ENCODE data around the gene CDK14. TPM values are rescaled to one million over a fixed set of nuclear protein-coding genes. Genes with fewer than 3 reads are reported as not detected.

Gene CDK14
- total RNA-seq, 1 donor from 2014 or later: 52.3 TPM

GRCh38 chr7:91239772-91240171 lies 643.7 kb downstream of the CDK14 start:
- Histone ChIP-seq H3K4me1 (no peaks in the 10 kb centered on the region), H3K9ac (no peak overlapping the region), H3K36me3 (no peaks in the 10 kb centered on the region), H2AFZ (replicated peaks) (no peak overlapping the region), H3K27ac (no peak overlapping the region), H3K4me3 (no peak overlapping the region), H3K27me3 (no peaks in the 10 kb centered on the region), H4K20me1 (ENCODE audit: low read depth) (no peaks in the 10 kb centered on the region), H3F3A (ENCODE audit: low read depth) (no peaks in the 10 kb centered on the region), H3K79me2 (ENCODE audit: low read depth) (no peaks in the 10 kb centered on the region), H3K9me3 (ENCODE audit: low read depth) (no peaks in the 10 kb centered on the region), H3K4me2 (no peak overlapping the region)
- Mint-ChIP-seq H3K4me3 (no peak overlapping the region), H3K36me3 (no peaks in the 10 kb centered on the region), H3K27me3 (ENCODE audit: insufficient read depth, low read depth) (peaks cover 2% of the 10 kb centered on the region), H3K9me3 (no peaks in the 10 kb centered on the region), H3K27ac (no peak overlapping the region), H3K4me1 (peaks cover 25% of the 10 kb centered on the region)
- no peak for TF ChIP-seq EZH2 (IDR thresholded peaks at IDR 0.05)
- no peak for TF ChIP-seq EZH2phosphoT487 (IDR thresholded peaks at IDR 0.05)
- TF ChIP-seq CTCF (IDR thresholded peaks at IDR 0.05): no peak
- no peak for DNase-seq (ENCODE audit: low spot score)

GRCh38 chr7:91240376-91240941 lies 644.3 kb downstream of the CDK14 start:
- Histone ChIP-seq H3K4me1 (no peaks in the 10 kb centered on the region), H3K9me3 (ENCODE audit: low read depth) (no peaks in the 10 kb centered on the region), H4K20me1 (ENCODE audit: low read depth) (no peaks in the 10 kb centered on the region), H3K27ac (no peak overlapping the region), H3K36me3 (no peaks in the 10 kb centered on the region), H3K27me3 (no peaks in the 10 kb centered on the region), H3K4me3 (no peak overlapping the region), H3K79me2 (ENCODE audit: low read depth) (no peaks in the 10 kb centered on the region), H3F3A (ENCODE audit: low read depth) (no peaks in the 10 kb centered on the region), H2AFZ (replicated peaks) (no peak overlapping the region), H3K9ac (no peak overlapping the region), H3K4me2 (no peak overlapping the region)
- Mint-ChIP-seq H3K27ac (no peak overlapping the region), H3K36me3 (no peaks in the 10 kb centered on the region), H3K9me3 (no peaks in the 10 kb centered on the region), H3K4me1 (peaks cover 25% of the 10 kb centered on the region), H3K4me3 (no peak overlapping the region), H3K27me3 (ENCODE audit: insufficient read depth, low read depth) (peaks cover 2% of the 10 kb centered on the region)
- TF ChIP-seq CTCF (IDR thresholded peaks at IDR 0.05) (no peak), EZH2phosphoT487 (IDR thresholded peaks at IDR 0.05) (no peak), EZH2 (IDR thresholded peaks at IDR 0.05) (no peak)
- DNase-seq (ENCODE audit: low spot score): no peak

GRCh38 chr7:91242097-91242844 lies 646.1 kb downstream of the CDK14 start:
- H2AFZ ChIP-seq (replicated peaks): no peak overlapping the region
- H3K4me2 ChIP-seq: no peak overlapping the region
- Mint-ChIP-seq H3K9me3 (no peaks in the 10 kb centered on the region), H3K36me3 (no peaks in the 10 kb centered on the region), H3K27me3 (ENCODE audit: insufficient read depth, low read depth) (peaks cover 2% of the 10 kb centered on the region), H3K4me3 (no peak overlapping the region), H3K27ac (no peak overlapping the region), H3K4me1 (peaks cover 25% of the 10 kb centered on the region)
- H3K27ac ChIP-seq: no peak overlapping the region
- no peaks in the 10 kb centered on the region for H3K79me2 ChIP-seq (ENCODE audit: low read depth)
- H3K9ac ChIP-seq: no peak overlapping the region
- no peaks in the 10 kb centered on the region for H3K36me3 ChIP-seq
- H3K4me3 ChIP-seq: no peak overlapping the region
- no peaks in the 10 kb centered on the region for H4K20me1 ChIP-seq (ENCODE audit: low read depth)
- no peak for DNase-seq (ENCODE audit: low spot score)
- no peaks in the 10 kb centered on the region for H3F3A ChIP-seq (ENCODE audit: low read depth)
- H3K27me3 ChIP-seq: no peaks in the 10 kb centered on the region
- no peaks in the 10 kb centered on the region for H3K4me1 ChIP-seq
- H3K9me3 ChIP-seq (ENCODE audit: low read depth): no peaks in the 10 kb centered on the region
- TF ChIP-seq EZH2 (IDR thresholded peaks at IDR 0.05) (no peak), CTCF (IDR thresholded peaks at IDR 0.05) (no peak), EZH2phosphoT487 (IDR thresholded peaks at IDR 0.05) (no peak)
